ENCODE measurements around the gene ST6GALNAC6.
A peak's percentile ranks its signal among the peaks of the same experiment; 100 is the strongest.

The ST6GALNAC6 gene

GRCh38 chr9:127931092-127931881 lies 31.9 kb upstream of the ST6GALNAC6 start:
- DNase-seq, result no peak

GRCh38 chr9:127930231-127931091 lies 31.1 kb upstream of the ST6GALNAC6 start, which contains the start of gene PIP5KL1:
TSS of gene PIP5KL1 (minus strand) at chr9:127930777. CDS start at chr9:127930752, 25 bp downstream.
- no peak for DNase-seq

- no peak for DNase-seq
Observed at GRCh38 chr9:127929625-127929979, 30.2 kb upstream of the ST6GALNAC6 start.

- DNase-seq, result no peak
Observed at GRCh38 chr9:127928676-127929624, 29.5 kb upstream of the ST6GALNAC6 start.

GRCh38 chr9:127927988-127928675 lies 28.7 kb upstream of the ST6GALNAC6 start:
- no peak for DNase-seq

GRCh38 chr9:127927201-127927987 lies 28.0 kb upstream of the ST6GALNAC6 start:
- no peak for DNase-seq

- DNase-seq, result no peak
Observed at GRCh38 chr9:127926906-127927200, 27.4 kb upstream of the ST6GALNAC6 start.

- DNase-seq, result no peak
Observed at GRCh38 chr9:127925959-127926905, 26.8 kb upstream of the ST6GALNAC6 start.

GRCh38 chr9:127924736-127925444 lies 25.5 kb upstream of the ST6GALNAC6 start:
- DNase-seq, result no peak

GRCh38 chr9:127923771-127924170 lies 24.4 kb upstream of the ST6GALNAC6 start:
- no peak for DNase-seq

- DNase-seq, result no peak
Observed at GRCh38 chr9:127923046-127923445, 23.6 kb upstream of the ST6GALNAC6 start.

GRCh38 chr9:127921557-127922120 lies 22.2 kb upstream of the ST6GALNAC6 start:
- DNase-seq, result no peak

- DNase-seq, result no peak
Observed at GRCh38 chr9:127920794-127921193, 21.4 kb upstream of the ST6GALNAC6 start.

GRCh38 chr9:127919253-127919815 lies 19.9 kb upstream of the ST6GALNAC6 start:
- DNase-seq, result peak; percentile 75

GRCh38 chr9:127918183-127919107 lies 19.0 kb upstream of the ST6GALNAC6 start:
- peak; percentile 8 for DNase-seq

GRCh38 chr9:127917603-127918002 lies 18.2 kb upstream of the ST6GALNAC6 start:
- DNase-seq, result peak; percentile 12

GRCh38 chr9:127916720-127917581 lies 17.5 kb upstream of the ST6GALNAC6 start, which contains the start of gene ST6GALNAC4:
TSS of gene ST6GALNAC4 (minus strand) at chr9:127917041. CDS start at chr9:127916419, 622 bp downstream.
- peak; percentile 70 for DNase-seq

Measured in GF-D8 (cell line).